Adrenal gland (tissue), 12 donors: ENCODE measurements around the gene CMTM5. TPM values are rescaled to one million over a fixed set of nuclear protein-coding genes. Genes with fewer than 3 reads are reported as not detected.

ENCODE experiments used
- DNase-seq, 7 donors: peaks; one replicate each; pipeline ENCODE4 v3.0.0-alpha.2; 2019 to 2020
- H3K27ac ChIP-seq, 5 donors: fragments of 200-600 bp; sonication (generic) in 4 of 5; 1 replicate in 3 of 5; 2 replicates in 2 of 5; pipeline versions ENCODE4 v1.5.1 to v1.8.0; 2016 to 2020; ENCODE audit warnings: mild to moderate bottlenecking in 1 of 5
- H3K27me3 ChIP-seq: fragments of 200-600 bp; 2 replicates; pipeline ENCODE4 v1.8.0; 2021
- H3K36me3 ChIP-seq, 2 donors: fragments of 200-600 bp; replicated peaks in 1 of 2; 1 replicate in 1 of 2; 2 replicates in 1 of 2; pipeline versions ENCODE4 v1.5.1 to v1.8.0; 2018 to 2022
- H3K4me1 ChIP-seq, 2 donors: fragments of 200-600 bp; replicated peaks in 1 of 2; 1 replicate in 1 of 2; 2 replicates in 1 of 2; pipeline versions ENCODE4 v1.5.1 to v1.8.0; 2018 to 2021
- H3K4me3 ChIP-seq, 4 donors: fragments of 200-600 bp; sonication (generic) in 3 of 4; one replicate each; pipeline ENCODE4 v1.5.1; 2016 to 2018
- H3K9me3 ChIP-seq, 3 donors: fragments of 200-600 bp; sonication (generic) in 1 of 3; replicated peaks in 1 of 3; 1 replicate in 2 of 3; 2 replicates in 1 of 3; pipeline versions ENCODE4 v1.5.1 to v1.8.0; 2016 to 2021
- CTCF ChIP-seq, 6 experiments: fragments of 450-650 bp in 4 of 6; fragments of 200-600 bp in 2 of 6; sonication (generic) in 1 of 6; IDR thresholded peaks; 1 replicate in 5 of 6; 2 replicates in 1 of 6; pipeline versions ENCODE4 v1.5.1 to v1.8.0; 2016 to 2021; ENCODE audit warnings: antibody characterized with exemption in 6 of 6, mild to moderate bottlenecking in 2 of 6, moderate library complexity in 1 of 6
- POLR2A ChIP-seq, 2 donors: fragments of 450-650 bp; IDR thresholded peaks; one replicate each; pipeline ENCODE4 v1.6.1; 2017; ENCODE audit warnings: antibody characterized with exemption in 2 of 2, mild to moderate bottlenecking in 2 of 2, moderate library complexity in 1 of 2
- WGBS, 4 donors: extraction: QIAGEN DNeasy Blood & Tissue Kit in 2 of 4; methylation state at CpG; one replicate each; pipeline versions ENCODE4 v1.1.5 to v1.1.7; 2013 to 2017; 5-methylcytosine and 5-hydroxymethylcytosine counted together
- intact Hi-C, 2 donors: fragments of 100-400 bp; cut with DNase I; formaldehyde crosslinking; loops; one replicate each; pipeline versions ENCODE4 v1.14.1 to v1.15.0; 2022 to 2023
- polyA plus RNA-seq, 3 donors: library from polyadenylated mRNA; stranded (reverse); fragments of 200-250 nt in 2 of 3; fragments of 350-450 nt in 1 of 3; fragmentation: Illumina TruSeq in 1 of 3; extraction: RNeasy Lipid Tissue Mini Kit (QIAGEN cat#74804) in 1 of 3; gene quantifications; one replicate each; pipeline ENCODE4 v1.2.3, GENCODE V29; 2013 to 2014
- total RNA-seq, 9 donors: library from RNA; depleted of rRNA in 4 of 9; stranded (reverse); fragments of >200 nt in 4 of 9; fragments of 120-200 nt in 1 of 9; fragmentation: NEBNext Ultra II Directional in 1 of 9; extraction: Animal tissue kit (Norgen Biotek cat#: 25700) in 1 of 9; gene quantifications; one replicate each; pipeline versions ENCODE4 v1.1.0 to v1.2.4, GENCODE V29; 2013 to 2023
- donor health status: healthy with polysubstance abuse.
- donor health status: Bipolar disorder and iron deficiency.
- donor health status: DM: yes; HTN: yes; CAD: no.
- donor health status: DM: no; HTN: no; CAD: no.
- donor health status: DM: no; HTN: no; CAD: no.
- donor health status: DM: yes; HTN: yes; CAD: no.

Gene CMTM5
- total and polyA plus RNA-seq, 12 donors: 0.34 to 2.6 (median 0.89) TPM; not detected in 5

DNA sequence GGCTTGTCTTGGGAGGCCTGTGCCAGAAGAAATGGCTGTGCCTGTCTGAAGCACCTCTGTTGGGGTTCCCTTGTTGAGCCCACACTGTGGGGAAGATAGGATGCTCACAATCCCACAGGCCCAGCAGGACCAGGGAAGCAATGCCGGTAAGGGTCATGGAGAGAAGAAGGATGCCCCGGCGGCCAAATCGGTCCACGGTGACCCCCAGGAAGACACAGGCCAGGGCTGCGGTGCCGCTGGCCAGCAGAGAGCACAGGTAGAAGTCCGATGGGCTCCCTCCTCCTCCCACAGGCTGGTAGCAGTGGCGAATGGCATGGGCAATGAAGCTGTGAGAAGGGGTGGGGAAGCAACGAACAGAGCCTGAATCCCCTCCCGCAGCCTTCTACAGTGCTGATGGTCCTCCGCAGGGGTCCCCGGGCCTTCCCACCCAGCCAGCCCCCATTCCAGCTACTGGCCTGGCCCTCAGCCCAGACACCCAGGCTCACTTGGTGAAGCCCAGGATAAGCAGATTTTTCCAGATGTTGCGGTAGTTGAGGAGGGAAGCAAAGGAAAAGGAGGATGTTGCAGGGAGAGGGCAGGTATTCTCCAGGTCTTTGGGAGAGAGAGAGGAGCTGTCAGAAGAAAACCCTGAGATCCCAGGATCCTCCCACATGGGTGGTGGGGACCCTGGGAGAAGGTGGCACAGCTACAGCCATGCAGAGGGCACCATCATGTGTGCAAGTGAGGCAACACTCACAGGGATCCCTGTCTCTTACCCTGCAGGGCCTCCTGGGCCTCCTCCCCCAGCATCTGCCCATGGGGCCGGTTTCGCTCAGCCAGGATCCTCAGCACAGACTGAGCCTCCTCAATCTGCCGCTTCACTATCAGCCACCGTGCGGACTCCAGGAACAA, 29.2 kb upstream of the CMTM5 start:
- no peaks in the 10 kb centered on the region for H3K9me3 ChIP-seq
- DNase-seq: peak in 1 of 7 donors; percentile 42
- intact Hi-C loops: loop anchor here in 1 of 2 donors (10.0 kb wide), 1 partner anchor 117 kb away; the partner anchor contains the start of gene NGDN
- 93 to 97% (median 95%) methylated on average over 17 to 19 of the region's 19 CpGs for WGBS, 4 donors
- no peak overlapping the region for H3K4me3 ChIP-seq
- TF ChIP-seq POLR2A (IDR thresholded peaks at IDR 0.05) (no peak), CTCF (IDR thresholded peaks at IDR 0.05) (no peak)
- H3K27me3 ChIP-seq: peaks cover 7% of the 10 kb centered on the region
- peaks cover 5 to 11% of the 10 kb centered on the region in 2 donors for H3K4me1 ChIP-seq
- H3K36me3 ChIP-seq: no peaks in the 10 kb centered on the region
- H3K27ac ChIP-seq: no peak overlapping the region

GRCh38 chr14:23348297-23348655, 28.6 kb upstream of the CMTM5 start:
- intact Hi-C loops: loop anchor here in 1 of 2 donors (10.0 kb wide), 1 partner anchor 117 kb away; the partner anchor contains the start of gene NGDN
- 85 to 90% (median 89%) methylated on average over 6 of the region's 6 CpGs for WGBS, 4 donors
- Histone ChIP-seq H3K9me3 (no peaks in the 10 kb centered on the region), H3K36me3 (no peaks in the 10 kb centered on the region), H3K27ac (no peak overlapping the region), H3K4me3 (no peak overlapping the region), H3K27me3 (peaks cover 7% of the 10 kb centered on the region), H3K4me1 (peaks cover 5 to 14% of the 10 kb centered on the region in 2 donors)
- DNase-seq: peak in 1 of 7 donors; percentile 39
- no peak for TF ChIP-seq CTCF (IDR thresholded peaks at IDR 0.05)
- TF ChIP-seq POLR2A (IDR thresholded peaks at IDR 0.05): no peak

DNA sequence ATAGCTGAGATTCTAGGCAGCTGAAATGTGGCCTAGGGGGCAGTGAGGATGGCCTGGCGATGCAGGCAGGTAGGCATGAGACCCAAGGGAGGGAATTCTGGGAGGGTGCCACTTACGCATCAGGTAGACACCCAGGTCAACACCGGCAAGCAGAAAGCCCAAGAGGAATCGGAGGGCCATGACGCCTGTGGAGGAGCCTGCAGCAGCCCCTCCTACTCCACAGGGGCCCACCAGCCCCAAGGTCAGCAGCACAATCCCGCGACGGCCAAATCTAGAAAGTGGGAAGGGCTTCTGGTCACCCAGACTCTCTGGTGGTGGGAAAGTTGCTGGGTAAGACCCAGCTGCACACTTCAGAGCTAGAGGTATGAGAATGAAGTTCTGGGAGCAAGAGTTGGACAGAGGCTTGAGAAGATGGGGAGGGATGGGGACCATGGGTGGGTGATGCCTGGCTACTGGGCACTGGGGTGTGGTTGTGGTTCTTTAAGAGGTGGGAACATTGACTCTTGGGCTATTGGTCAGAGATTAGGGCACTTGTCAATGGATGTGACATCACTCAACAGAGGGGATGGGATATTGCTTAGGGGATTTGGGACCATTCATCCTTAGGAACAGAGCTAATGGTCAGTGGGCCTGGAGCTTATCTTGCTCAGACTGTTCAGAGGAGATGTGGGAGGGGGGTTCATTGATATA, 27.5 kb upstream of the CMTM5 start:
- intact Hi-C loops: loop anchor here in 1 of 2 donors (10.0 kb wide), 1 partner anchor 116 kb away; the partner anchor contains the start of gene NGDN
- peak in 1 of 7 donors; percentile 43 for DNase-seq
- 81 to 90% (median 83%) methylated on average over 6 to 8 of the region's 8 CpGs for WGBS, 4 donors
- H3K4me3 ChIP-seq: no peak overlapping the region
- H3K27ac ChIP-seq: no peak overlapping the region
- no peaks in the 10 kb centered on the region for H3K36me3 ChIP-seq
- TF ChIP-seq CTCF (IDR thresholded peaks at IDR 0.05) (no peak), POLR2A (IDR thresholded peaks at IDR 0.05) (no peak)
- peaks cover 7% of the 10 kb centered on the region for H3K27me3 ChIP-seq
- H3K4me1 ChIP-seq: peaks cover 5 to 14% of the 10 kb centered on the region in 2 donors
- no peaks in the 10 kb centered on the region for H3K9me3 ChIP-seq
